ENCODE data around the gene HMCN1. TPM values are rescaled to one million over a fixed set of nuclear protein-coding genes. Genes with fewer than 3 reads are reported as not detected.

The HMCN1 gene
- total and polyA plus RNA-seq, 4 donors: 10.6 to 20.0 (median 16.8) TPM

- Histone ChIP-seq H3K4me3 (ENCODE audit: low read depth, low read length) (no peak overlapping the region), H3K36me3 (ENCODE audit: control insufficient read depth, insufficient read depth, low read length) (no peaks in the 10 kb centered on the region), H3K27me3 (ENCODE audit: control insufficient read depth, insufficient read depth, low read length) (no peaks in the 10 kb centered on the region), H3K9me3 (ENCODE audit: control insufficient read depth, insufficient read depth, low read length) (no peaks in the 10 kb centered on the region), H3K27ac (ENCODE audit: low read depth, low read length) (no peak overlapping the region), H3K4me1 (ENCODE audit: control insufficient read depth, insufficient read depth, low read length) (no peaks in the 10 kb centered on the region)
- no CpG with 5 or more reads among the region's 2 CpGs for WGBS (ENCODE audit: insufficient coverage)
- DNase-seq (ENCODE audit: low read depth in 4 of 6, low spot score in 6 of 6): no peak
Observed at GRCh38 chr1:185857442-185857841, 123.3 kb downstream of the HMCN1 start.

- Histone ChIP-seq H3K9me3 (ENCODE audit: control insufficient read depth, insufficient read depth, low read length) (no peaks in the 10 kb centered on the region), H3K4me1 (ENCODE audit: control insufficient read depth, insufficient read depth, low read length) (no peaks in the 10 kb centered on the region), H3K27me3 (ENCODE audit: control insufficient read depth, insufficient read depth, low read length) (no peaks in the 10 kb centered on the region), H3K27ac (ENCODE audit: low read depth, low read length) (no peak overlapping the region), H3K4me3 (ENCODE audit: low read depth, low read length) (no peak overlapping the region), H3K36me3 (ENCODE audit: control insufficient read depth, insufficient read depth, low read length) (no peaks in the 10 kb centered on the region)
- no CpG with 5 or more reads among the region's 1 CpG for WGBS (ENCODE audit: insufficient coverage)
- DNase-seq (ENCODE audit: low read depth in 4 of 6, low spot score in 6 of 6): no peak
Observed at GRCh38 chr1:185860311-185860710, 126.1 kb downstream of the HMCN1 start.

- 80% methylated on average over 1 of the region's 1 CpG for WGBS (ENCODE audit: insufficient coverage)
- Histone ChIP-seq H3K36me3 (ENCODE audit: control insufficient read depth, insufficient read depth, low read length) (no peaks in the 10 kb centered on the region), H3K4me3 (ENCODE audit: low read depth, low read length) (no peak overlapping the region), H3K9me3 (ENCODE audit: control insufficient read depth, insufficient read depth, low read length) (no peaks in the 10 kb centered on the region), H3K27ac (ENCODE audit: low read depth, low read length) (no peak overlapping the region), H3K27me3 (ENCODE audit: control insufficient read depth, insufficient read depth, low read length) (no peaks in the 10 kb centered on the region), H3K4me1 (ENCODE audit: control insufficient read depth, insufficient read depth, low read length) (no peaks in the 10 kb centered on the region)
- no peak for DNase-seq (ENCODE audit: low read depth in 4 of 6, low spot score in 6 of 6)
Observed at GRCh38 chr1:185860859-185861258, 126.7 kb downstream of the HMCN1 start.

- H3K4me3 ChIP-seq (ENCODE audit: low read depth, low read length): no peak overlapping the region
- no peaks in the 10 kb centered on the region for H3K9me3 ChIP-seq (ENCODE audit: control insufficient read depth, insufficient read depth, low read length)
- H3K27ac ChIP-seq (ENCODE audit: low read depth, low read length): no peak overlapping the region
- DNase-seq (ENCODE audit: low read depth in 4 of 6, low spot score in 6 of 6): no peak
- no peaks in the 10 kb centered on the region for H3K36me3 ChIP-seq (ENCODE audit: control insufficient read depth, insufficient read depth, low read length)
- no peaks in the 10 kb centered on the region for H3K27me3 ChIP-seq (ENCODE audit: control insufficient read depth, insufficient read depth, low read length)
- H3K4me1 ChIP-seq (ENCODE audit: control insufficient read depth, insufficient read depth, low read length): no peaks in the 10 kb centered on the region
Observed at GRCh38 chr1:185861630-185862029, 127.4 kb downstream of the HMCN1 start.

- WGBS (ENCODE audit: insufficient coverage): 91% methylated on average over 3 of the region's 3 CpGs
- Histone ChIP-seq H3K9me3 (ENCODE audit: control insufficient read depth, insufficient read depth, low read length) (no peaks in the 10 kb centered on the region), H3K27me3 (ENCODE audit: control insufficient read depth, insufficient read depth, low read length) (no peaks in the 10 kb centered on the region), H3K27ac (ENCODE audit: low read depth, low read length) (no peak overlapping the region), H3K36me3 (ENCODE audit: control insufficient read depth, insufficient read depth, low read length) (no peaks in the 10 kb centered on the region), H3K4me1 (ENCODE audit: control insufficient read depth, insufficient read depth, low read length) (no peaks in the 10 kb centered on the region), H3K4me3 (ENCODE audit: low read depth, low read length) (no peak overlapping the region)
- no peak for DNase-seq (ENCODE audit: low read depth in 4 of 6, low spot score in 6 of 6)
Observed at GRCh38 chr1:185862235-185862634, 128.0 kb downstream of the HMCN1 start.

GRCh38 chr1:185864331-185864730 is 130.1 kb downstream of the HMCN1 start:
- Histone ChIP-seq H3K27me3 (ENCODE audit: control insufficient read depth, insufficient read depth, low read length) (no peaks in the 10 kb centered on the region), H3K4me1 (ENCODE audit: control insufficient read depth, insufficient read depth, low read length) (no peaks in the 10 kb centered on the region), H3K4me3 (ENCODE audit: low read depth, low read length) (no peak overlapping the region), H3K9me3 (ENCODE audit: control insufficient read depth, insufficient read depth, low read length) (no peaks in the 10 kb centered on the region), H3K36me3 (ENCODE audit: control insufficient read depth, insufficient read depth, low read length) (no peaks in the 10 kb centered on the region), H3K27ac (ENCODE audit: low read depth, low read length) (no peak overlapping the region)
- no CpG with 5 or more reads among the region's 5 CpGs for WGBS (ENCODE audit: insufficient coverage)
- peak in 1 of 6 donors; percentile 19 for DNase-seq (ENCODE audit: low read depth in 4 of 6, low spot score in 6 of 6)

GRCh38 chr1:185864889-185865517 is 130.8 kb downstream of the HMCN1 start:
- H3K27me3 ChIP-seq (ENCODE audit: control insufficient read depth, insufficient read depth, low read length): no peaks in the 10 kb centered on the region
- DNase-seq (ENCODE audit: low read depth in 4 of 6, low spot score in 6 of 6): no peak
- no peaks in the 10 kb centered on the region for H3K36me3 ChIP-seq (ENCODE audit: control insufficient read depth, insufficient read depth, low read length)
- H3K9me3 ChIP-seq (ENCODE audit: control insufficient read depth, insufficient read depth, low read length): no peaks in the 10 kb centered on the region
- WGBS (ENCODE audit: insufficient coverage): no CpG with 5 or more reads among the region's 2 CpGs
- no peak overlapping the region for H3K27ac ChIP-seq (ENCODE audit: low read depth, low read length)
- H3K4me3 ChIP-seq (ENCODE audit: low read depth, low read length): no peak overlapping the region
- no peaks in the 10 kb centered on the region for H3K4me1 ChIP-seq (ENCODE audit: control insufficient read depth, insufficient read depth, low read length)

- H3K4me3 ChIP-seq (ENCODE audit: low read depth, low read length): no peak overlapping the region
- H3K4me1 ChIP-seq (ENCODE audit: control insufficient read depth, insufficient read depth, low read length): no peaks in the 10 kb centered on the region
- no peak for DNase-seq (ENCODE audit: low read depth in 4 of 6, low spot score in 6 of 6)
- H3K36me3 ChIP-seq (ENCODE audit: control insufficient read depth, insufficient read depth, low read length): no peaks in the 10 kb centered on the region
- no peaks in the 10 kb centered on the region for H3K9me3 ChIP-seq (ENCODE audit: control insufficient read depth, insufficient read depth, low read length)
- no peak overlapping the region for H3K27ac ChIP-seq (ENCODE audit: low read depth, low read length)
- no CpG with 5 or more reads among the region's 2 CpGs for WGBS (ENCODE audit: insufficient coverage)
- no peaks in the 10 kb centered on the region for H3K27me3 ChIP-seq (ENCODE audit: control insufficient read depth, insufficient read depth, low read length)
Observed at GRCh38 chr1:185869590-185869989, 135.4 kb downstream of the HMCN1 start.

- no peaks in the 10 kb centered on the region for H3K4me1 ChIP-seq (ENCODE audit: control insufficient read depth, insufficient read depth, low read length)
- no peaks in the 10 kb centered on the region for H3K36me3 ChIP-seq (ENCODE audit: control insufficient read depth, insufficient read depth, low read length)
- H3K27me3 ChIP-seq (ENCODE audit: control insufficient read depth, insufficient read depth, low read length): no peaks in the 10 kb centered on the region
- no peak overlapping the region for H3K27ac ChIP-seq (ENCODE audit: low read depth, low read length)
- H3K9me3 ChIP-seq (ENCODE audit: control insufficient read depth, insufficient read depth, low read length): no peaks in the 10 kb centered on the region
- WGBS (ENCODE audit: insufficient coverage): no CpG with 5 or more reads among the region's 2 CpGs
- DNase-seq (ENCODE audit: low read depth in 4 of 6, low spot score in 6 of 6): no peak
- no peak overlapping the region for H3K4me3 ChIP-seq (ENCODE audit: low read depth, low read length)
Observed at GRCh38 chr1:185871627-185872150, 137.5 kb downstream of the HMCN1 start.

- Histone ChIP-seq H3K9me3 (ENCODE audit: control insufficient read depth, insufficient read depth, low read length) (no peaks in the 10 kb centered on the region), H3K4me3 (ENCODE audit: low read depth, low read length) (no peak overlapping the region), H3K36me3 (ENCODE audit: control insufficient read depth, insufficient read depth, low read length) (no peaks in the 10 kb centered on the region), H3K27ac (ENCODE audit: low read depth, low read length) (no peak overlapping the region), H3K27me3 (ENCODE audit: control insufficient read depth, insufficient read depth, low read length) (no peaks in the 10 kb centered on the region), H3K4me1 (ENCODE audit: control insufficient read depth, insufficient read depth, low read length) (no peaks in the 10 kb centered on the region)
- WGBS (ENCODE audit: insufficient coverage): no CpG with 5 or more reads among the region's 2 CpGs
- no peak for DNase-seq (ENCODE audit: low read depth in 4 of 6, low spot score in 6 of 6)
Observed at GRCh38 chr1:185874246-185874645, 140.1 kb downstream of the HMCN1 start.

Measured in spinal cord (tissue), 10 donors.